ENCODE results near the gene FKBP1B.
"Not testable (repeated sequence)": the region's sequence is repeated elsewhere in the genome, so short reads cannot be mapped to it uniquely, and the experiment has no call there.

Gene FKBP1B

GRCh38 chr2:24016853-24017703, 32.5 kb upstream of the FKBP1B start:
- H3K4me3 ChIP-seq (ENCODE audit: low read length): no peak overlapping the region
- no peak for TF ChIP-seq ZNF274 (IDR thresholded peaks at IDR 0.05; ENCODE audit: low read depth, low read length)

GRCh38 chr2:24017711-24018110, 31.8 kb upstream of the FKBP1B start:
- TF ChIP-seq ZNF274 (IDR thresholded peaks at IDR 0.05; ENCODE audit: low read depth, low read length): no peak
- no peak overlapping the region for H3K4me3 ChIP-seq (ENCODE audit: low read length)

GRCh38 chr2:24018241-24018640, 31.3 kb upstream of the FKBP1B start:
- no peak overlapping the region for H3K4me3 ChIP-seq (ENCODE audit: low read length)
- no peak for TF ChIP-seq ZNF274 (IDR thresholded peaks at IDR 0.05; ENCODE audit: low read depth, low read length)

GRCh38 chr2:24019729-24020128, 29.8 kb upstream of the FKBP1B start:
- TF ChIP-seq ZNF274 (IDR thresholded peaks at IDR 0.05; ENCODE audit: low read depth, low read length): no peak
- H3K4me3 ChIP-seq (ENCODE audit: low read length): no peak overlapping the region

- TF ChIP-seq ZNF274 (IDR thresholded peaks at IDR 0.05; ENCODE audit: low read depth, low read length): no peak
- no peak overlapping the region for H3K4me3 ChIP-seq (ENCODE audit: low read length)
These were observed 29.3 kb upstream of the FKBP1B start for GRCh38 chr2:24020244-24020643.

- H3K4me3 ChIP-seq (ENCODE audit: low read length): no peak overlapping the region
- no peak for TF ChIP-seq ZNF274 (IDR thresholded peaks at IDR 0.05; ENCODE audit: low read depth, low read length)
These were observed 28.2 kb upstream of the FKBP1B start for GRCh38 chr2:24021122-24021998.

- no peak overlapping the region for H3K4me3 ChIP-seq (ENCODE audit: low read length)
- TF ChIP-seq ZNF274 (IDR thresholded peaks at IDR 0.05; ENCODE audit: low read depth, low read length): no peak
These were observed 27.1 kb upstream of the FKBP1B start for GRCh38 chr2:24022324-24022974.

GRCh38 chr2:24022975-24023575, 26.5 kb upstream of the FKBP1B start:
- no peak overlapping the region for H3K4me3 ChIP-seq (ENCODE audit: low read length)
- TF ChIP-seq ZNF274 (IDR thresholded peaks at IDR 0.05; ENCODE audit: low read depth, low read length): no peak

GRCh38 chr2:24024018-24024417, 25.5 kb upstream of the FKBP1B start:
- TF ChIP-seq ZNF274 (IDR thresholded peaks at IDR 0.05; ENCODE audit: low read depth, low read length): no peak

GRCh38 chr2:24024996-24025663, 24.4 kb upstream of the FKBP1B start:
- TF ChIP-seq ZNF274 (IDR thresholded peaks at IDR 0.05; ENCODE audit: low read depth, low read length): no peak
- no peak overlapping the region for H3K4me3 ChIP-seq (ENCODE audit: low read length)

More at GRCh38 chr2:24024018-24024417, 25.5 kb upstream of the FKBP1B start:
- H3K4me3 ChIP-seq (ENCODE audit: low read length): no peak overlapping the region

GRCh38 chr2:24026233-24026632, 23.3 kb upstream of the FKBP1B start:
- H3K4me3 ChIP-seq (ENCODE audit: low read length): no peak overlapping the region
- no peak for TF ChIP-seq ZNF274 (IDR thresholded peaks at IDR 0.05; ENCODE audit: low read depth, low read length)

- no peak overlapping the region for H3K4me3 ChIP-seq (ENCODE audit: low read length)
- no peak for TF ChIP-seq ZNF274 (IDR thresholded peaks at IDR 0.05; ENCODE audit: low read depth, low read length)
These were observed 10.6 kb upstream of the FKBP1B start for GRCh38 chr2:24038786-24039499.

- no peak overlapping the region for H3K4me3 ChIP-seq (ENCODE audit: low read length)
- TF ChIP-seq ZNF274 (IDR thresholded peaks at IDR 0.05; ENCODE audit: low read depth, low read length): no peak
These were observed 9.0 kb upstream of the FKBP1B start for GRCh38 chr2:24040511-24040910.

- H3K4me3 ChIP-seq (ENCODE audit: low read length): not testable (repeated sequence)
These were observed 6.4 kb upstream of the FKBP1B start for GRCh38 chr2:24043133-24043532.

Data from GM08714 (cell line).